Spleen (tissue), 7 donors: ENCODE results near the gene NRXN2.

ENCODE experiments used
- POLR2A ChIP-seq, 3 donors: fragments of 450-650 bp; IDR thresholded peaks; one replicate each; pipeline ENCODE4 v1.5.1; 2017; ENCODE audit warnings: antibody characterized with exemption in 3 of 3, mild to moderate bottlenecking in 1 of 3
- TF ChIP-seq, protein P1 (sequence below), 11 experiments: fragments of 200-600 bp in 7 of 11; fragments of 450-650 bp in 4 of 11; sonication (generic) in 4 of 11; IDR thresholded peaks in 8 of 11; conservative IDR thresholded peaks in 3 of 11; 1 replicate in 7 of 11; 2 replicates in 4 of 11; pipeline versions ENCODE4 v1.4.0 to v1.8.0; 2016 to 2021; ENCODE audit warnings: antibody characterized with exemption in 11 of 11, inconsistent platforms in 4 of 11, mild to moderate bottlenecking in 1 of 11
- donor health status: DM: no; HTN: no; CAD: no; lungs with moderate emphysema.
- donor health status: DM: no; HTN: no; CAD: no.
- donor health status: DM: no; HTN: no; CAD: no.

DNA sequence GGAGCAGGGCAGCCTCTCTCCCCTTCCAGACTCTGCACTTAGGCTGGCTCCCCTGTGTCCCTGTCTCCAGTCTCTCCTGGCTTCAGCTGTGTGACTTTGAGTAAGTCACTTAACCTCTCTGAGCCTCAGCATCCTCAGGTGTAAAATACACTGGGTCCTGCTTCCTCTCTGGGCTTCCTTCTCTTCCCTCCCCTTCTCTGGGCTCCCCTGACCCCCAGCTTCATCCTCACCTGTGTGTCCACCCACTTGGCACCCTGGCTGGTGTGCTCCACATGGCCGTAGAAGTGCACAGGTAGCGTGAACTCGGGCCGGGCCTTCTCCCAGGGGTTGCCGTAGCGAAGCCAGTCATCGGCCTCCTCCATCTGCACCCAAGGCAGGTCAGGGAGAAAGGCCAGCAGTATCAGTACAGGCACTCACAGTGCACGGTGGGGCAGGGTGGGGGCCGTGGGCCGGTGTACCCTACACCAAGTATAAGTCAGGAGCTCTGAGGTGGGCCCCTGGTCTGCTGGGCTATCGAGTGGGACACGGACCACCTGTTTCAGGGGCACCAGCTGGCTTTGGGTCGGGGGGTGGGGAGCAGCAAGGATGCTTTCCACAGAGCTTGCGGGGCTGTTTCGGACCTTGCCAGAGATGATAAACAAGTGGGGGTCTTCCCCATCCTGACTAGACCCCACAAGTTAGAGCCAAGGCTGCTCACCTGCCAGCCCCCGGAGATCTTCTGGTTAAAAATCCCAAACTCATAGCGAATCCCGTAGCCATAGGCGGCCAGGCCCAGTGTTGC, 34.7 kb upstream of the NRXN2 start:
- TF ChIP-seq, protein P1, sequence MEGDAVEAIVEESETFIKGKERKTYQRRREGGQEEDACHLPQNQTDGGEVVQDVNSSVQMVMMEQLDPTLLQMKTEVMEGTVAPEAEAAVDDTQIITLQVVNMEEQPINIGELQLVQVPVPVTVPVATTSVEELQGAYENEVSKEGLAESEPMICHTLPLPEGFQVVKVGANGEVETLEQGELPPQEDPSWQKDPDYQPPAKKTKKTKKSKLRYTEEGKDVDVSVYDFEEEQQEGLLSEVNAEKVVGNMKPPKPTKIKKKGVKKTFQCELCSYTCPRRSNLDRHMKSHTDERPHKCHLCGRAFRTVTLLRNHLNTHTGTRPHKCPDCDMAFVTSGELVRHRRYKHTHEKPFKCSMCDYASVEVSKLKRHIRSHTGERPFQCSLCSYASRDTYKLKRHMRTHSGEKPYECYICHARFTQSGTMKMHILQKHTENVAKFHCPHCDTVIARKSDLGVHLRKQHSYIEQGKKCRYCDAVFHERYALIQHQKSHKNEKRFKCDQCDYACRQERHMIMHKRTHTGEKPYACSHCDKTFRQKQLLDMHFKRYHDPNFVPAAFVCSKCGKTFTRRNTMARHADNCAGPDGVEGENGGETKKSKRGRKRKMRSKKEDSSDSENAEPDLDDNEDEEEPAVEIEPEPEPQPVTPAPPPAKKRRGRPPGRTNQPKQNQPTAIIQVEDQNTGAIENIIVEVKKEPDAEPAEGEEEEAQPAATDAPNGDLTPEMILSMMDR (IDR thresholded peaks at IDR 0.05 in 8 of 11, conservative IDR thresholded peaks at IDR 0.05 in 3 of 11) = no peak
- no peak for TF ChIP-seq POLR2A (IDR thresholded peaks at IDR 0.05)
